Gastroesophageal sphincter (tissue), 4 donors: Measurements from ENCODE around the gene CCR2. TPM values are rescaled to one million over a fixed set of nuclear protein-coding genes. Genes with fewer than 3 reads are reported as not detected.

Experiments used
- ATAC-seq: fragments of 150-250 bp; one replicate; pipeline ENCODE4 v1.9.1; 2016; ENCODE audit warnings: mild to moderate bottlenecking, moderate library complexity
- H3K27ac ChIP-seq, 4 donors: fragments of 200-600 bp; sonication (generic) in 3 of 4; 1 replicate in 3 of 4; 2 replicates in 1 of 4; pipeline ENCODE4 v1.5.1; 2016 to 2019
- H3K27me3 ChIP-seq: fragments of 200-600 bp; sonication (generic); one replicate; pipeline ENCODE4 v1.5.1; 2019
- H3K36me3 ChIP-seq, 2 donors: fragments of 200-600 bp; sonication (generic); one replicate each; pipeline ENCODE4 v1.5.1; 2019; ENCODE audit warnings: control low read depth in 1 of 2
- H3K4me1 ChIP-seq, 3 donors: fragments of 200-600 bp; sonication (generic); 1 replicate in 2 of 3; 2 replicates in 1 of 3; pipeline ENCODE4 v1.5.1; 2016 to 2019; ENCODE audit warnings: control low read depth in 2 of 3
- H3K4me3 ChIP-seq, 2 donors: fragments of 200-600 bp; sonication (generic); one replicate each; pipeline ENCODE4 v1.5.1; 2019; ENCODE audit warnings: mild to moderate bottlenecking in 1 of 2, moderate library complexity in 1 of 2
- H3K9me3 ChIP-seq, 3 donors: fragments of 200-600 bp; sonication (generic); one replicate each; pipeline ENCODE4 v1.5.1; 2017 to 2019; ENCODE audit warnings: control low read depth in 2 of 3
- EP300 ChIP-seq: sonication (generic); formaldehyde crosslinking; IDR thresholded peaks from one replicate; pipeline ENCODE4 v1.6.1; 2017; ENCODE audit warnings: antibody characterized with exemption, mild to moderate bottlenecking
- POLR2A ChIP-seq, 2 donors: fragments of 450-650 bp; IDR thresholded peaks; one replicate each; pipeline ENCODE4 v1.6.1; 2017; ENCODE audit warnings: antibody characterized with exemption in 2 of 2, mild to moderate bottlenecking in 2 of 2, moderate library complexity in 1 of 2
- POLR2AphosphoS5 ChIP-seq: sonication (generic); formaldehyde crosslinking; IDR thresholded peaks from one replicate; pipeline ENCODE4 v1.6.1; 2017; ENCODE audit warnings: antibody characterized with exemption
- WGBS, 2 donors: methylation state at CpG; one replicate each; pipeline ENCODE4 v1.1.5; 2018; ENCODE audit warnings: low coverage in 1 of 2; 5-methylcytosine and 5-hydroxymethylcytosine counted together
- total RNA-seq, 4 donors: library from RNA; depleted of rRNA; stranded (reverse); fragments of >200 nt; gene quantifications; one replicate each; pipeline ENCODE4 v1.1.0, GENCODE V29; 2016
- TF ChIP-seq, protein P1 (sequence below), 4 experiments: fragments of 200-600 bp in 2 of 4; fragments of 450-650 bp in 2 of 4; sonication (generic) in 1 of 4; IDR thresholded peaks; one replicate each; pipeline ENCODE4 v1.5.1; 2017 to 2019; ENCODE audit warnings: antibody characterized with exemption in 4 of 4, mild to moderate bottlenecking in 2 of 4, moderate library complexity in 2 of 4

The CCR2 gene
- total RNA-seq, 4 donors from 2014 or later, result 0.77 to 3.9 (median 1.9) TPM

DNA sequence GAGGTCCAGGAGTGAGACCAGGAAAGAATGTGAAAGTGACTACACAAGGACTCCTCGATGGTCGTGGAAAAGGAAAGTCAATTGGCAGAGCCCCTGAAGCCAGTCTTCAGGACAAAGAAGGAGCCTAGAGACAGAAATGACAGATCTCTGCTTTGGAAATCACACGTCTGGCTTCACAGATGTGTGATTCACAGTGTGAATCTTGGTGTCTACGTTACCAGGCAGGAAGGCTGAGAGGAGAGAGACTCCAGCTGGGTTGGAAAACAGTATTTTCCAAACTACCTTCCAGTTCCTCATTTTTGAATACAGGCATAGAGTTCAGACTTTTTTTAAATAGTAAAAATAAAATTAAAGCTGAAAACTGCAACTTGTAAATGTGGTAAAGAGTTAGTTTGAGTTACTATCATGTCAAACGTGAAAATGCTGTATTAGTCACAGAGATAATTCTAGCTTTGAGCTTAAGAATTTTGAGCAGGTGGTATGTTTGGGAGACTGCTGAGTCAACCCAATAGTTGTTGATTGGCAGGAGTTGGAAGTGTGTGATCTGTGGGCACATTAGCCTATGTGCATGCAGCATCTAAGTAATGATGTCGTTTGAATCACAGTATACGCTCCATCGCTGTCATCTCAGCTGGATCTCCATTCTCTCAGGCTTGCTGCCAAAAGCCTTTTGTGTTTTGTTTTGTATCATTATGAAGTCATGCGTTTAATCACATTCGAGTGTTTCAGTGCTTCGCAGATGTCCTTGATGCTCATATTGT, 6.0 kb downstream of the CCR2 start:
- TF ChIP-seq POLR2A (IDR thresholded peaks at IDR 0.05) (no peak), EP300 (no peak), POLR2AphosphoS5 (no peak)
- TF ChIP-seq, protein P1, sequence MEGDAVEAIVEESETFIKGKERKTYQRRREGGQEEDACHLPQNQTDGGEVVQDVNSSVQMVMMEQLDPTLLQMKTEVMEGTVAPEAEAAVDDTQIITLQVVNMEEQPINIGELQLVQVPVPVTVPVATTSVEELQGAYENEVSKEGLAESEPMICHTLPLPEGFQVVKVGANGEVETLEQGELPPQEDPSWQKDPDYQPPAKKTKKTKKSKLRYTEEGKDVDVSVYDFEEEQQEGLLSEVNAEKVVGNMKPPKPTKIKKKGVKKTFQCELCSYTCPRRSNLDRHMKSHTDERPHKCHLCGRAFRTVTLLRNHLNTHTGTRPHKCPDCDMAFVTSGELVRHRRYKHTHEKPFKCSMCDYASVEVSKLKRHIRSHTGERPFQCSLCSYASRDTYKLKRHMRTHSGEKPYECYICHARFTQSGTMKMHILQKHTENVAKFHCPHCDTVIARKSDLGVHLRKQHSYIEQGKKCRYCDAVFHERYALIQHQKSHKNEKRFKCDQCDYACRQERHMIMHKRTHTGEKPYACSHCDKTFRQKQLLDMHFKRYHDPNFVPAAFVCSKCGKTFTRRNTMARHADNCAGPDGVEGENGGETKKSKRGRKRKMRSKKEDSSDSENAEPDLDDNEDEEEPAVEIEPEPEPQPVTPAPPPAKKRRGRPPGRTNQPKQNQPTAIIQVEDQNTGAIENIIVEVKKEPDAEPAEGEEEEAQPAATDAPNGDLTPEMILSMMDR (IDR thresholded peaks at IDR 0.05), result no peak
- H3K4me1 ChIP-seq, result peaks cover 0 to 13% (median 0%) of the 10 kb centered on the region in 3 donors
- peak; percentile 71 for ATAC-seq
- WGBS, 2 donors, result 23 to 40% methylated on average over 7 to 11 of the region's 11 CpGs
- H3K27ac ChIP-seq, result peak overlapping the region in 3 of 4 donors; percentile 18 to 53 (median 38)
- H3K9me3 ChIP-seq, result no peaks in the 10 kb centered on the region
- peaks cover 8% of the 10 kb centered on the region for H3K27me3 ChIP-seq
- no peak overlapping the region for H3K4me3 ChIP-seq
- H3K36me3 ChIP-seq, result no peaks in the 10 kb centered on the region

DNA sequence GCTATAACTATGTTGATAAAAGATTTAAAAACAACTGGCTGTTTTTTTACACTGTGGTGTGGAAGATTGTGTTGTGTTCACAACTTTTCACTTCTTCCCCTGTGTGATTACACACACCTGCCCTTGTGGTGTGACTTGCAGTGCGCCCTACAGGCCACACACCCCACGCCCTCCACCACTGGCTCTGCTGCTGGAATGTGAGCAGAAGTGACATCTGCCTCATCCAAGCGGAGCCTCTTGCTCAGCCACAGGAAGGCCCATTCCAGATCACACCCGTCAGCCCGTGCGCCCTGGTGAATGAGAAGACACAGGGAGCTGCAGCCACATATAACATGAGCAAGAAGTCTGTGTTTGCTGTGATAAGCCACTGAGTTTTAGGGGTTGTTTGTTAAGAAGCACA, 7.0 kb downstream of the CCR2 start:
- 66 to 83% methylated on average over 2 of the region's 6 CpGs for WGBS, 2 donors
- Histone ChIP-seq H3K9me3 (no peaks in the 10 kb centered on the region), H3K4me3 (no peak overlapping the region), H3K27me3 (peaks cover 13% of the 10 kb centered on the region), H3K27ac (peak overlapping the region in 2 of 4 donors; percentile 9 to 38), H3K4me1 (peaks cover 0 to 13% (median 0%) of the 10 kb centered on the region in 3 donors), H3K36me3 (no peaks in the 10 kb centered on the region)
- TF ChIP-seq POLR2AphosphoS5, result no peak
- TF ChIP-seq, protein P1 (IDR thresholded peaks at IDR 0.05), result no peak
- no peak for TF ChIP-seq POLR2A (IDR thresholded peaks at IDR 0.05)
- TF ChIP-seq EP300, result no peak
- no peak for ATAC-seq

DNA sequence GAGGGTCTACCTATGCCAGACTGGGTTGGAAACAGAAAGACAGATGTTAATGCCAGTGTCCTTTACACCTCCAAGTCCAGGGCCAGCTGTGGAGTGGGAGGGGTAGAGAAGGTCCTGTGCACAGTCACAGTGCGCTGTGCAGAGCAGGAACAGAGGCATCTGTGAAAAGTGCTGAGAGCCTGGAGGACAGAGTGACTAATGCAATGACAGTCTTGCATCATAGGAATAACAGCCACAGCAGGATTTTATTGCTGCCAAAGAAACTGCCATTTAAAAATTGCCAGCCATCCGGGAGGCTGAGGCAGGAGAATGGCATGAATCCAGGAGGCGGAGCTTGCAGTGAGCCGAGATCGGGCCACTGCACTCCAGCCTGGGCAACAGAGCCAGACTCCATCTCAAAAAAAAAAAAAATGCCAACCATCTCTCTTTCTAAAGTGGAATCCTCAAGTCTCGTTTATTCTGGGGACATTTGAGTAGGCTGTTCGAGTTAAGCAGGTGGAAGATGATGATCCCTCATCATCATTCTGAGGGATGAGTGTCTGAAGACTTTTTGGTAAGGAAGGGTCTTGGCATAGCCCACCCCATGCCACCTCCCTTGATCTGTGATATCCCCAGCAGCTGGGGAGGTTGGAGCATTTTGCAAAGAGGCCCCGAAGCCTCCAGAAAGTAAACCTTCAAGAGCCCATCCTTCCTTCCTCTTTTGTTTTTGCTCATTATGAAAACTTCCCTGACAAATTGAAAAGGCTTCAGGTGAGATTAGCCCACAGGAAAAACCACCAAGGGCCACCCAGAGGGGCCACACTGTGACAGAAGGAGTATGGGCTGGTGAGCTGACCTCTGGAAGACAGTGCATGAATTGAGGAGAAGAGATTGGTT, 7.7 kb downstream of the CCR2 start:
- ATAC-seq, result peak; percentile 58
- Histone ChIP-seq H3K4me1 (peaks cover 0 to 13% (median 0%) of the 10 kb centered on the region in 3 donors), H3K27me3 (peaks cover 17% of the 10 kb centered on the region), H3K36me3 (no peaks in the 10 kb centered on the region), H3K27ac (no peak overlapping the region), H3K4me3 (no peak overlapping the region), H3K9me3 (no peaks in the 10 kb centered on the region)
- WGBS, 2 donors, result 53 to 67% methylated on average over 2 to 8 of the region's 8 CpGs
- no peak for TF ChIP-seq POLR2A (IDR thresholded peaks at IDR 0.05)
- peak; percentile 9 for TF ChIP-seq POLR2AphosphoS5
- TF ChIP-seq EP300, result no peak
- TF ChIP-seq, protein P1 (IDR thresholded peaks at IDR 0.05), result no peak

GRCh38 chr3:46365041-46365440, 11.1 kb downstream of the CCR2 start:
- peaks cover 41% of the 10 kb centered on the region for H3K27me3 ChIP-seq
- TF ChIP-seq POLR2A (IDR thresholded peaks at IDR 0.05), result no peak
- TF ChIP-seq, protein P1 (IDR thresholded peaks at IDR 0.05), result no peak
- no peak for TF ChIP-seq EP300
- TF ChIP-seq POLR2AphosphoS5, result no peak
- no peaks in the 10 kb centered on the region for H3K9me3 ChIP-seq
- no peaks in the 10 kb centered on the region for H3K36me3 ChIP-seq
- H3K27ac ChIP-seq, result no peak overlapping the region
- 84 to 94% methylated on average over 3 to 4 of the region's 4 CpGs for WGBS, 2 donors
- H3K4me3 ChIP-seq, result no peak overlapping the region
- ATAC-seq, result no peak
- peaks cover 0 to 3% (median 0%) of the 10 kb centered on the region in 3 donors for H3K4me1 ChIP-seq
